ENCODE results near the gene VSNL1. TPM values are rescaled to one million over a fixed set of nuclear protein-coding genes. Genes with fewer than 3 reads are reported as not detected.

The VSNL1 gene
- polyA plus RNA-seq, 3 donors: not detected

- Histone ChIP-seq H3K27me3 (ENCODE audit: control insufficient read depth in 2 of 2, insufficient read depth in 2 of 2, low read length in 2 of 2) (peaks cover 59 to 71% of the 10 kb centered on the region in 2 donors), H3K27ac (ENCODE audit: low read depth in 1 of 2, low read length in 2 of 2) (no peak overlapping the region), H3K79me2 (ENCODE audit: insufficient read depth, low read length) (no peaks in the 10 kb centered on the region), H3K36me3 (replicated peaks in 1 of 2; ENCODE audit: control insufficient read depth in 1 of 2, insufficient read depth in 2 of 2, low read length in 2 of 2) (no peaks in the 10 kb centered on the region), H3K4me2 (replicated peaks; ENCODE audit: extremely low read depth, low read length, poor library complexity, severe bottlenecking) (peak overlapping the region; percentile 38), H4K20me1 (ENCODE audit: insufficient read depth, low read length) (no peaks in the 10 kb centered on the region), H3K9ac (ENCODE audit: insufficient read depth, low read length, poor library complexity, severe bottlenecking) (no peak overlapping the region), H3K4me1 (ENCODE audit: control insufficient read depth in 1 of 2, insufficient read depth in 2 of 2, low read length in 2 of 2) (peaks cover 0 to 5% of the 10 kb centered on the region in 2 donors), H3K4me3 (replicated peaks in 1 of 3; ENCODE audit: low read depth in 2 of 3, low read length in 3 of 3) (peak overlapping the region in 1 of 3 experiments; percentile 37), H3K9me3 (replicated peaks in 1 of 2; ENCODE audit: control insufficient read depth in 1 of 2, insufficient read depth in 1 of 2, low read length in 2 of 2) (peaks cover 2 to 19% of the 10 kb centered on the region in 2 donors), H2AFZ (ENCODE audit: insufficient read depth, low read depth, low read length, poor library complexity, severe bottlenecking) (no peak overlapping the region)
- peaks cover 0 to 11% (median 4%) of the 10 kb centered on the region in 7 donors for H3K9me3 Mint-ChIP-seq
- TF ChIP-seq, protein P1, sequence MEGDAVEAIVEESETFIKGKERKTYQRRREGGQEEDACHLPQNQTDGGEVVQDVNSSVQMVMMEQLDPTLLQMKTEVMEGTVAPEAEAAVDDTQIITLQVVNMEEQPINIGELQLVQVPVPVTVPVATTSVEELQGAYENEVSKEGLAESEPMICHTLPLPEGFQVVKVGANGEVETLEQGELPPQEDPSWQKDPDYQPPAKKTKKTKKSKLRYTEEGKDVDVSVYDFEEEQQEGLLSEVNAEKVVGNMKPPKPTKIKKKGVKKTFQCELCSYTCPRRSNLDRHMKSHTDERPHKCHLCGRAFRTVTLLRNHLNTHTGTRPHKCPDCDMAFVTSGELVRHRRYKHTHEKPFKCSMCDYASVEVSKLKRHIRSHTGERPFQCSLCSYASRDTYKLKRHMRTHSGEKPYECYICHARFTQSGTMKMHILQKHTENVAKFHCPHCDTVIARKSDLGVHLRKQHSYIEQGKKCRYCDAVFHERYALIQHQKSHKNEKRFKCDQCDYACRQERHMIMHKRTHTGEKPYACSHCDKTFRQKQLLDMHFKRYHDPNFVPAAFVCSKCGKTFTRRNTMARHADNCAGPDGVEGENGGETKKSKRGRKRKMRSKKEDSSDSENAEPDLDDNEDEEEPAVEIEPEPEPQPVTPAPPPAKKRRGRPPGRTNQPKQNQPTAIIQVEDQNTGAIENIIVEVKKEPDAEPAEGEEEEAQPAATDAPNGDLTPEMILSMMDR (IDR thresholded peaks at IDR 0.05): no peak
- intact Hi-C loops (cut with micrococcal nuclease): no loop called here
- H3K4me1 Mint-ChIP-seq: peaks cover 4% of the 10 kb centered on the region
- H3K27ac Mint-ChIP-seq: no peak overlapping the region
- H3K27me3 Mint-ChIP-seq (ENCODE audit: low read depth in 3 of 3): peaks cover 54 to 75% (median 65%) of the 10 kb centered on the region in 3 donors
- DNase-seq: no peak
- H3K36me3 Mint-ChIP-seq: no peaks in the 10 kb centered on the region
- WGBS (ENCODE audit: insufficient coverage): under 1% methylated on average over 45 of the region's 52 CpGs
- H3K4me3 Mint-ChIP-seq: peak overlapping the region in 1 of 2 donors; percentile 79
These were observed 1.5 kb upstream of the VSNL1 start for GRCh38 chr2:17538844-17539554.

DNA sequence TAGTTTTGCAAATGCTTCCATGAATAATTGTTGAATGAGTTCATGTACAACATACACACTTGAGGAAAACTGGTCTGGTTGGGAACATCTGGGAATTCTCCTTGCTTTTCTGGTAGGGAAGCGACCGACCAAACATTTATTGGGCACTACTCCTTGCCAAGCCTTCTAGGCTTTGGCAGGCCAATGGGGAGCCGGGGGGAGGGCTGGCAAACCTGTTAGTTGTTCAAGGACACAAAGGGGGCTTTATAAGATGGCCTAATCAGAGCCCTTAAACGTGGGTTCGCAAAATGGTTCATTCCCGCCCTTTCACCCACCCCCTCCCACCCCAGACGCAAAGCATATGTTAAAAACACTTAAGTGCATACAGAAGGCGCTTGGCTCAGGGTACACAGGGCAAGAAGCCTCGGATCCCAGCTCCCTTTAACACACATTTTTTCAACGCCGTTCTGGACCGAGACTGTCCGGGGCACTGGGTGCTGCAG lies 844 bp upstream of the VSNL1 start:
- Mint-ChIP-seq H3K4me1 (peaks cover 4% of the 10 kb centered on the region), H3K9me3 (peaks cover 0 to 11% (median 4%) of the 10 kb centered on the region in 7 donors), H3K4me3 (peak overlapping the region in 1 of 2 donors; percentile 83), H3K27me3 (ENCODE audit: low read depth in 3 of 3) (peaks cover 54 to 77% (median 65%) of the 10 kb centered on the region in 3 donors), H3K27ac (no peak overlapping the region), H3K36me3 (no peaks in the 10 kb centered on the region)
- TF ChIP-seq, protein P1 (IDR thresholded peaks at IDR 0.05): no peak
- Histone ChIP-seq H3K9me3 (replicated peaks in 1 of 2; ENCODE audit: control insufficient read depth in 1 of 2, insufficient read depth in 1 of 2, low read length in 2 of 2) (peaks cover 2 to 19% of the 10 kb centered on the region in 2 donors), H3K27me3 (ENCODE audit: control insufficient read depth in 2 of 2, insufficient read depth in 2 of 2, low read length in 2 of 2) (peaks cover 62 to 77% of the 10 kb centered on the region in 2 donors), H2AFZ (ENCODE audit: insufficient read depth, low read depth, low read length, poor library complexity, severe bottlenecking) (no peak overlapping the region), H3K4me3 (replicated peaks in 1 of 3; ENCODE audit: low read depth in 2 of 3, low read length in 3 of 3) (no peak overlapping the region), H3K36me3 (replicated peaks in 1 of 2; ENCODE audit: control insufficient read depth in 1 of 2, insufficient read depth in 2 of 2, low read length in 2 of 2) (no peaks in the 10 kb centered on the region), H4K20me1 (ENCODE audit: insufficient read depth, low read length) (no peaks in the 10 kb centered on the region), H3K79me2 (ENCODE audit: insufficient read depth, low read length) (no peaks in the 10 kb centered on the region), H3K4me2 (replicated peaks; ENCODE audit: extremely low read depth, low read length, poor library complexity, severe bottlenecking) (no peak overlapping the region), H3K27ac (ENCODE audit: low read depth in 1 of 2, low read length in 2 of 2) (no peak overlapping the region), H3K4me1 (ENCODE audit: control insufficient read depth in 1 of 2, insufficient read depth in 2 of 2, low read length in 2 of 2) (peaks cover 0 to 5% of the 10 kb centered on the region in 2 donors), H3K9ac (ENCODE audit: insufficient read depth, low read length, poor library complexity, severe bottlenecking) (no peak overlapping the region)
- intact Hi-C loops (cut with micrococcal nuclease): no loop called here
- WGBS (ENCODE audit: insufficient coverage): 2% methylated on average over 9 of the region's 13 CpGs
- no peak for DNase-seq
